Measurements from ENCODE around the gene PDIA5.

- TF ChIP-seq POLR2AphosphoS5 (IDR thresholded peaks at IDR 0.05): no peak
- TF ChIP-seq, protein P1, sequence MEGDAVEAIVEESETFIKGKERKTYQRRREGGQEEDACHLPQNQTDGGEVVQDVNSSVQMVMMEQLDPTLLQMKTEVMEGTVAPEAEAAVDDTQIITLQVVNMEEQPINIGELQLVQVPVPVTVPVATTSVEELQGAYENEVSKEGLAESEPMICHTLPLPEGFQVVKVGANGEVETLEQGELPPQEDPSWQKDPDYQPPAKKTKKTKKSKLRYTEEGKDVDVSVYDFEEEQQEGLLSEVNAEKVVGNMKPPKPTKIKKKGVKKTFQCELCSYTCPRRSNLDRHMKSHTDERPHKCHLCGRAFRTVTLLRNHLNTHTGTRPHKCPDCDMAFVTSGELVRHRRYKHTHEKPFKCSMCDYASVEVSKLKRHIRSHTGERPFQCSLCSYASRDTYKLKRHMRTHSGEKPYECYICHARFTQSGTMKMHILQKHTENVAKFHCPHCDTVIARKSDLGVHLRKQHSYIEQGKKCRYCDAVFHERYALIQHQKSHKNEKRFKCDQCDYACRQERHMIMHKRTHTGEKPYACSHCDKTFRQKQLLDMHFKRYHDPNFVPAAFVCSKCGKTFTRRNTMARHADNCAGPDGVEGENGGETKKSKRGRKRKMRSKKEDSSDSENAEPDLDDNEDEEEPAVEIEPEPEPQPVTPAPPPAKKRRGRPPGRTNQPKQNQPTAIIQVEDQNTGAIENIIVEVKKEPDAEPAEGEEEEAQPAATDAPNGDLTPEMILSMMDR (IDR thresholded peaks at IDR 0.05): no peak
Measured at GRCh38 chr3:123019591-123019990, 47.2 kb upstream of the PDIA5 start.
